Renal cortex interstitium (tissue), 11 donors: ENCODE results near the gene CASZ1. TPM values are rescaled to one million over a fixed set of nuclear protein-coding genes. Genes with fewer than 3 reads are reported as not detected.

Experiments used
- DNase-seq, 11 donors: peaks; one replicate each; pipeline ENCODE4 v3.0.0-alpha.2; 2013; ENCODE audit warnings: low read depth in 9 of 11, low spot score in 4 of 11; ENCODE audit errors: extremely low read depth in 1 of 11
- polyA plus RNA-seq, 3 donors: library from polyadenylated mRNA; unstranded; fragments of 120-200 nt; gene quantifications; one replicate each; pipeline ENCODE4 v1.2.1, GENCODE V29; 2013; ENCODE audit not compliant: insufficient read length in 3 of 3

CASZ1 gene
- polyA plus RNA-seq, 3 donors = 15.7 to 28.3 (median 18.4) TPM

- DNase-seq = no peak
Measured at GRCh38 chr1:10721381-10722321, 74.8 kb downstream of the CASZ1 start.

- no peak for DNase-seq
Measured at GRCh38 chr1:10720635-10721034, 75.8 kb downstream of the CASZ1 start.

DNA sequence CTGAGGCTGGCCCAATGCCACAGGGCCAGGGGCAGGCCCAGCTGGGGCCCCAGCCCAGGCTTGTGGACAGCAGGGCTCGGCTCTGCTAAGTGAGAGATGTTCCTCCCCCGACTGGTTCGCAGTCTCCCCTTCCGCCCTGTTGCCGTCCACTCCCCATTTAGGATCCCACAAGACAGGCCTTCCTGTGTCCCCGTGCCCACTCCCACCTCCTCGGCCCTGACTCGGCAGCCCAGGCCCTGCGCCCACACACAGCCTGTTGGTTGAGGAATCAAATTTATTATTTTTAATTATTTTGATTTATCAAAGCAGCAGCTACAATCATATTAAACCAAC lies 78.4 kb downstream of the CASZ1 start:
- no peak for DNase-seq

DNA sequence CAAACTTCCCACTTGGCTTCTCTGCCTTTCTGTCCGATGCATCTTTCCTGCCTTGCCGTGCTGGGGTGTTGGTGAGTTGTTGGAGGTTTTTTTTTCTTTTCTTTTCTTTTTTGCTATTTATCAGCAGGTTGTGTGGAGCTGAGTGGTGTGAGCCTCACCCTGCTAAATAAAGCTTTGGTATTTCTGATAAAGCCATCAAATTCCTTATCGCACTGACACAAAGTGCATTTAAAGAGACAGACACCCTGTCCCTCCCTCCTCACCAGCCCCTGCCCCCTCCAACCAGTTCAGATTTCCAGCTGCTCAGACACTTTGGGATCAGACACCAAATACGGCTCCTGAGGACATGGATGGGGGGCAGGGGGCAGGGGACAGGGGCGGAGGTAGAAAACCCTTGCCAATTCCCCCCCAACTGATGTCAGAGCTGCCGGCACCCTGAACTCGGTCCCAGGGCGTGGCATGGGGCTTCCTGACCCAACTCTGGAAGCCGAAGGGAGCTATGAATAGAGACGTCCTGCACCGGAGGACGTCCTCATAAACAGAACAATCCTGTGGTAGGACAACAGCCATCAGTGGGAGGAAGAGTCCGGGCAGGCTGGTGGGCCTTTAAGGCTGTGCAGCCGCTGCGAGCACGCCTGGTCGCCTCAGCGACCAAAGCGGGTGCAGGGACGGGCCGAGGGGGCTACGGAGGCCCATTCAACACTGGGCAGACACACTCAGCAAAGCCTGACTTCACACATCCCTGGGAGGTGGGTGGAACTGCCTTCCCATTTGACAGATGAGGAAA lies 79.0 kb downstream of the CASZ1 start:
- no peak for DNase-seq

GRCh38 chr1:10716840-10717239 lies 79.6 kb downstream of the CASZ1 start:
- DNase-seq = no peak

GRCh38 chr1:10714337-10715114 lies 81.9 kb downstream of the CASZ1 start:
- DNase-seq = no peak

DNA sequence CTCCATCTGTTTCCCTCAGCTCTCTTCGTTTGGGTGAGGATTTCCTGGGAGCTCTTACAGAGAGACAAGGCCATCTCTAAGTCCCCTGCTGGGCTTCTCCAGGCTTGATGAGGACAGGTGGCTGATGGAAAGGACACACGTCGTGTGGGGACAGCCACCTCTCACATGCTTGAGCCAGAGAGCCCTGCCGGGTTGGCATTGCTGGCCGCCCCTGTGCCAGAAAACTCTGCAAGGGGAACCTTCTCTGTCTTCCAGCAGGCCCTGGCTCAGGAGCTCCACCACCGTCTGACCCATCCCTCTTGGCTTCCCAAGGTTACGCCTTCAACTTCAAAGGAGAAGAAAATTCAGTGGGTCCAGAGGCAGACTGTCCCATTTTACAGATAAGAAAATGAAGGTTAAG lies 82.8 kb downstream of the CASZ1 start:
- DNase-seq = no peak

- DNase-seq = no peak
Measured at GRCh38 chr1:10712568-10713362, 83.7 kb downstream of the CASZ1 start.

DNA sequence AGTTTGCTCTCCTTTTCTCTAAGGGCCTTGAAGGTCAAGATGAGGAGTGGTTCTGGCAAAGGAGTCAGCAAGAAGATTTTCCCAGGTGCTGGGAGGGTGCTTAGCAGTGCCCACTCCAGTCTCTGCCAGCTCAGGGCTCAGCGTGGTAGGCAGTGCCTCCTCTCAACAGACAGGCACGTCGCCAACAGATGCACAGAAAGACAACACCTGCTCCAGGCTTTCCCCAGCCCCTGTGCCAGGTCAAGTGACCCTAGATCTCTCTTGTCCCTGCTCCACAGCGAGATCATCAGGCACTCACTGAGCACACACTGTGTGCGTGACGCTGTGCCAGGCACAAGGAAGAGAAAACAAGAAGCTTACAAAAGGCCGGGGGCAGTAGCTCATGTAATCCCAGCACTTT lies 86.0 kb downstream of the CASZ1 start:
- DNase-seq = no peak

GRCh38 chr1:10709646-10710045 lies 86.8 kb downstream of the CASZ1 start:
- DNase-seq = no peak

DNA sequence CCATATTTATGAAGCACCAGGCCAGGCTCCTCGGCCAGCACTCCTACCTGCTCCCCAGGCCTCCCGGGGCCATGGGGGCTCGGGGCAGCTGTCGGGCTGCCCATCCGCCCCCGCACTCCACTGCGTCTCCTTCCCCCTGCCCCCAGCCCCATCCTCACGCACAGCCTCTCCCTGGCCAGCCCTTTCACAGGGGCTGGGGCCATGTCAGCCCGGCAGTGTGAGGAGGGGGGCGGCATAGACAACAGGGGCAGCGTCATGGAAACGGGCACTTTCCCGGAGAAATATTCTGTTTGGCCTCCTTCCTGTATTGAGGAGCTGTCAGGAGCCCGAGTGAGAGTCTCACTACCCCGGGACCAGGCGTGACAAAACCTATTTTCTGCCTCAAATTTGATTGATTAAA lies 87.3 kb downstream of the CASZ1 start:
- no peak for DNase-seq

GRCh38 chr1:10708757-10709156 lies 87.7 kb downstream of the CASZ1 start:
- no peak for DNase-seq

- no peak for DNase-seq
Measured at GRCh38 chr1:10707208-10707607, 89.2 kb downstream of the CASZ1 start.

DNA sequence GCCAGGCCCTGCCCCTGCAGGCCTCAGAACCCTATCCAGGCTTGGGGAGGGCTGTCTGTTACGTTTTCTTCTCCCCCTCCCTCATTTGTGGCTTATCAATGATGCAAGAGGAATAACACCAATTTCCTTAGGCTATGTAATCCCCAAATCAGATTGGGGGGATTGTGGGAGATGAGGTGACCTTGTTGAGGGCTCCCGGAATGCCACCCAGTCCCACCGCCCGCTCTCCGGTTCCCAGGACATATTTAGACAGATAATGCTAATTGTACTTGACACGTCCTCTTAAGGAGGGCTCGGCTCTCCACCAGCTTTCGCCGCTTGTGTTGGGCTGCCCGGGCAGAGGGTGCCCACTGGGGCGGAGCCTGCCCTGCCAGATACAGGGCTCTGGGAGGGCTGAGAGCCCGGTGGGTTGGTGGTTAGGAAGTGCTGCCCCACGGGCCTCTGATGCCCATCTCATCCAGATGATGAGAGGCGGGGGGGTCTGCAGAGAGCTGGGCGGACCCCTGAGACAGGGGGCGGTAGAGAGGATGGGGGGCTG lies 90.0 kb downstream of the CASZ1 start:
- no peak for DNase-seq

GRCh38 chr1:10705953-10706352 lies 90.5 kb downstream of the CASZ1 start:
- no peak for DNase-seq

- DNase-seq = peak in 2 of 11 donors; percentile 54 to 64
Measured at GRCh38 chr1:10704368-10704882, 92.0 kb downstream of the CASZ1 start.

DNA sequence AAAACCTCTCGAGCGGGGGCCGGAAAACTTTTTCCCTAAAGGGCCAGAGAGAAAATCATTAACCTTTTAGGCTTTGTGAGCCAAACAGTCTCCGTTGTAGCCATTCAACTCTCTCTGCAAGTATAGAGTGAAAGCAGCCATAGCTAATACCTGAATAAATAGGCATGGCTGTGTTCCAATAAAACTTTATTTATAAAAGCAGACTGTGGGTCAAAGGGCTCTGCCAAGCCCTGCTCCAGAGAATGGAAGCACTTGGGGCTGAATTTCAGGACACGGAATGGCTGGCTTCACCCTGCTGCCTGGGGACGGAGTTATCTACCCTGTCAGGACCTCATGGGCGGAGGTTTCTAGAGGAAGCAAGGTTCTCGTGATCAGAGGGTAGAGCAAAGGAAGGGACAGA lies 92.7 kb downstream of the CASZ1 start:
- DNase-seq = no peak

GRCh38 chr1:10701145-10701544 lies 95.3 kb downstream of the CASZ1 start:
- DNase-seq = no peak
